ENCODE data around the gene WDR35. TPM values are rescaled to one million over a fixed set of nuclear protein-coding genes. Genes with fewer than 3 reads are reported as not detected.
A peak's percentile ranks its signal among the peaks of the same experiment; 100 is the strongest.

WDR35 gene
- total and polyA plus RNA-seq, 8 donors: 2.6 to 7.2 (median 3.8) TPM

DNA sequence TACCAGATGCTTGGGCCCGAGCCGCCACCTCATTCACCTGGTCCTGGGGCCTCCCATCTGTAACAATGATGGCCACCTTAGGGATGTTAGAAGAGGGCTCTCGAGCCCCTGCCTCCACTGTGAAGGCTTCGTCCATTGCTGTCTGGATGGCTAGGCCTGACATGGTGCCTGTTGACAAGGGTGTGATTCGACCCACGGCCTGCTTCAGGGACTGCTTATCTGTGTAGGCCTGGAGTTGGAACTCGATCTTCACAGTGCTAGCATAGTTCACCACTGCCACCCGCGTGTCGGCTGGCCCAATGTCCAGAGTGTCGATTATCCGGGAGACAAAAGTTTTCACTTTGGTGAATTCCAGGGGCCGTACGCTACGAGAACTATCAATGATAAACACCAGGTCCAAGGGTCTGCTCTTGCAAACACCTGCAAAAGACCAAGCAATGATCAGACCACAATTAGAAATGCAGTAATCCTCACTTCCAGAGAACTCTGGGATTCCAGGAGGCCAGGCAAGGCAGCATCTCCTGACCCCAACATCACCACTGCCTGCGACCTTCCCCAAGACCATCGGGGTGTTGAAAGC lies 16.1 kb upstream of the WDR35 start:
- no peak for DNase-seq
- FAIRE-seq: no peak
- H3K9me3 ChIP-seq: no peaks in the 10 kb centered on the region
- WGBS, 2 donors: 82 to 89% methylated on average over 17 of the region's 17 CpGs
- TF ChIP-seq CTCF (IDR thresholded peaks at IDR 0.05): no peak
- no peak for ATAC-seq
- intact Hi-C loops (cut with DNase I): no loop called here
- no peaks in the 10 kb centered on the region for H3K27me3 ChIP-seq
- no peaks in the 10 kb centered on the region for H3K36me3 ChIP-seq
- H3K4me1 ChIP-seq: no peaks in the 10 kb centered on the region
- no peak overlapping the region for H3K27ac ChIP-seq
- no peak overlapping the region for H3K4me3 ChIP-seq

- no peak for TF ChIP-seq CTCF (IDR thresholded peaks at IDR 0.05)
- WGBS, 2 donors: 82 to 94% methylated on average over 10 of the region's 10 CpGs
- H3K4me3 ChIP-seq: no peak overlapping the region
- FAIRE-seq (no peak), DNase-seq (no peak), ATAC-seq (no peak)
- no peaks in the 10 kb centered on the region for H3K9me3 ChIP-seq
- no peaks in the 10 kb centered on the region for H3K27me3 ChIP-seq
- no peak overlapping the region for H3K27ac ChIP-seq
- intact Hi-C loops (cut with DNase I): no loop called here
- no peaks in the 10 kb centered on the region for H3K4me1 ChIP-seq
- no peaks in the 10 kb centered on the region for H3K36me3 ChIP-seq
Measured at GRCh38 chr2:20005067-20005627, 15.2 kb upstream of the WDR35 start.

- FAIRE-seq (no peak), ATAC-seq (no peak)
- H3K27me3 ChIP-seq: no peaks in the 10 kb centered on the region
Measured at GRCh38 chr2:20001361-20001863, 11.5 kb upstream of the WDR35 start.

DNA sequence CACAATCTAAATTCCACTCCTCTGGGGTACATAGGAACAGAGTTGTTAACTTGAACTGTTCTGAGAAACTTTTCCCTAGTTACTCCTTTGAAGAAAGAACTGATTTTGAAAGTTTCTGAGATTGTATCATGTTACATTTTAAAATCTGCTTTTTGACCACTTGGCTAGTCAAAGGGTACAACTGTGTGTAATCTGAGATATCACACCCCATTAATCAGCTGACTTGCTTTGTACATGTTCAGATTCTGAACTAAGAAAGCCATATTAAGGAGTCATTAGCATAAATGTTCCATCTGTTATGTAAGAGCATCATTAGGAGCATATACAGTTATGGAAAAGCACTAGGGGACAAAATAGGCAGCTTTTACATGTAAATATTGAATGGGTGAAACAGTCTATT lies 3.8 kb upstream of the WDR35 start:
- no peak for DNase-seq
- Histone ChIP-seq H3K9me3 (no peaks in the 10 kb centered on the region), H3K4me1 (peaks cover 4 to 12% (median 4%) of the 10 kb centered on the region in 3 donors), H3K4me3 (no peak overlapping the region), H3K27ac (no peak overlapping the region), H3K27me3 (no peaks in the 10 kb centered on the region), H3K36me3 (no peaks in the 10 kb centered on the region)
- no peak for TF ChIP-seq CTCF (IDR thresholded peaks at IDR 0.05)
- FAIRE-seq: no peak
- no peak for ATAC-seq
- intact Hi-C loops (cut with DNase I): no loop called here

More at GRCh38 chr2:20001361-20001863, 11.5 kb upstream of the WDR35 start:
- TF ChIP-seq CTCF (IDR thresholded peaks at IDR 0.05): no peak
- Histone ChIP-seq H3K9me3 (no peaks in the 10 kb centered on the region), H3K4me3 (no peak overlapping the region), H3K36me3 (no peaks in the 10 kb centered on the region), H3K27ac (no peak overlapping the region), H3K4me1 (no peaks in the 10 kb centered on the region)
- intact Hi-C loops (cut with DNase I): no loop called here
- 58 to 59% methylated on average over 2 of the region's 2 CpGs for WGBS, 2 donors
- no peak for DNase-seq

GRCh38 chr2:19991895-19992294 lies 2.0 kb upstream of the WDR35 start:
- Histone ChIP-seq H3K9me3 (no peaks in the 10 kb centered on the region), H3K27ac (no peak overlapping the region), H3K27me3 (no peaks in the 10 kb centered on the region), H3K36me3 (no peaks in the 10 kb centered on the region), H3K4me1 (peaks cover 4 to 12% (median 4%) of the 10 kb centered on the region in 3 donors), H3K4me3 (no peak overlapping the region)
- ATAC-seq (no peak), FAIRE-seq (peak; percentile 13), DNase-seq (no peak)
- no peak for TF ChIP-seq CTCF (IDR thresholded peaks at IDR 0.05)
- intact Hi-C loops (cut with DNase I): no loop called here
- WGBS, 2 donors: 60 to 83% methylated on average over 1 of the region's 1 CpG

Data from pancreas (tissue), 10 donors.